Mesenchymal stem cell (in vitro differentiated cells and primary cell): ENCODE data around the gene DUSP5.

ENCODE experiments used
- DNase-seq: peaks from one replicate; pipeline ENCODE4 v3.0.0-alpha.2; 2013
- H2AFZ ChIP-seq: one replicate; pipeline ENCODE4 v1.6.1; 2013; ENCODE audit warnings: low read depth, mild to moderate bottlenecking, control low read depth, inconsistent platforms, low read length, moderate library complexity
- H2AK5ac ChIP-seq: 2 replicates; pipeline ENCODE4 v1.6.1; 2013; ENCODE audit warnings: low read length, moderate library complexity, mild to moderate bottlenecking, inconsistent platforms; ENCODE audit not compliant: severe bottlenecking
- H2BK120ac ChIP-seq: one replicate; pipeline ENCODE4 v1.6.1; 2013; ENCODE audit warnings: low read depth, mild to moderate bottlenecking, inconsistent platforms, low read length, moderate library complexity
- H2BK12ac ChIP-seq, 2 experiments: one replicate each; pipeline ENCODE4 v1.6.1; 2013; ENCODE audit warnings: inconsistent platforms in 2 of 2, low read length in 2 of 2, mild to moderate bottlenecking in 2 of 2, moderate library complexity in 2 of 2, control low read depth in 1 of 2
- H2BK15ac ChIP-seq: one replicate; pipeline ENCODE4 v1.6.1; 2013; ENCODE audit warnings: mild to moderate bottlenecking, low read depth, inconsistent platforms; ENCODE audit not compliant: poor library complexity, severe bottlenecking
- H2BK5ac ChIP-seq: 2 replicates; pipeline ENCODE4 v1.6.1; 2013; ENCODE audit warnings: low read depth, mild to moderate bottlenecking, low read length, control low read depth, inconsistent platforms; ENCODE audit not compliant: poor library complexity, severe bottlenecking
- H3K14ac ChIP-seq, 2 experiments: one replicate each; pipeline ENCODE4 v1.6.1; 2013; ENCODE audit warnings: inconsistent platforms in 2 of 2, low read length in 2 of 2, control low read depth in 1 of 2, mild to moderate bottlenecking in 1 of 2, moderate library complexity in 1 of 2
- H3K18ac ChIP-seq, 2 experiments: one replicate each; pipeline ENCODE4 v1.6.1; 2013; ENCODE audit warnings: inconsistent platforms in 2 of 2, low read length in 2 of 2, control low read depth in 1 of 2, low read depth in 1 of 2, mild to moderate bottlenecking in 1 of 2
- H3K23ac ChIP-seq, 2 experiments: one replicate each; pipeline ENCODE4 v1.6.1; 2013; ENCODE audit warnings: inconsistent platforms in 2 of 2, low read length in 2 of 2, mild to moderate bottlenecking in 2 of 2, moderate library complexity in 2 of 2, control low read depth in 1 of 2
- H3K27ac ChIP-seq: 2 replicates; pipeline ENCODE4 v1.5.1; 2013; ENCODE audit warnings: mild to moderate bottlenecking, moderate library complexity, low read length, control low read depth, inconsistent platforms; ENCODE audit not compliant: poor library complexity, severe bottlenecking
- H3K27me3 ChIP-seq, 2 experiments: 2 replicates each; pipeline versions ENCODE4 v1.6.1 to v1.7.0; 2013; ENCODE audit warnings: low read length in 2 of 2, mild to moderate bottlenecking in 2 of 2, moderate library complexity in 2 of 2, control low read depth in 1 of 2, inconsistent platforms in 1 of 2; ENCODE audit not compliant: control insufficient read depth in 1 of 2, insufficient read depth in 1 of 2
- H3K36me3 ChIP-seq, 2 experiments: 2 replicates each; pipeline versions ENCODE4 v1.6.1 to v1.7.0; 2013; ENCODE audit warnings: low read length in 2 of 2, control low read depth in 1 of 2, inconsistent platforms in 1 of 2, low read depth in 1 of 2, mild to moderate bottlenecking in 1 of 2; ENCODE audit not compliant: insufficient read depth in 2 of 2, control insufficient read depth in 1 of 2
- H3K4ac ChIP-seq, 2 experiments: one replicate each; pipeline ENCODE4 v1.6.1; 2013; ENCODE audit warnings: inconsistent platforms in 2 of 2, low read length in 2 of 2, mild to moderate bottlenecking in 2 of 2, moderate library complexity in 2 of 2, control low read depth in 1 of 2, low read depth in 1 of 2
- H3K4me1 ChIP-seq: 2 replicates; pipeline ENCODE4 v1.6.1; 2013; ENCODE audit warnings: low read depth, low read length, control low read depth; ENCODE audit not compliant: control insufficient read depth, insufficient read depth
- H3K4me2 ChIP-seq: 2 replicates; pipeline ENCODE4 v1.6.1; 2013; ENCODE audit warnings: low read length, mild to moderate bottlenecking, inconsistent platforms; ENCODE audit not compliant: poor library complexity, severe bottlenecking
- H3K4me3 ChIP-seq, 2 experiments: 2 replicates each; pipeline versions ENCODE4 v1.5.1 to v1.7.0; 2013; ENCODE audit warnings: low read length in 2 of 2, mild to moderate bottlenecking in 2 of 2, control low read depth in 1 of 2, low read depth in 1 of 2; ENCODE audit not compliant: insufficient read depth in 1 of 2
- H3K79me1 ChIP-seq: replicated peaks from 2 replicates; pipeline ENCODE4 v1.6.1; 2013; ENCODE audit warnings: mild to moderate bottlenecking, control low read depth, low read length, inconsistent platforms; ENCODE audit not compliant: poor library complexity, severe bottlenecking
- H3K9ac ChIP-seq: 2 replicates; pipeline ENCODE4 v1.7.0; 2013; ENCODE audit warnings: mild to moderate bottlenecking, low read length, moderate library complexity
- H3K9me3 ChIP-seq: 2 replicates; pipeline ENCODE4 v1.7.0; 2013; ENCODE audit warnings: mild to moderate bottlenecking, low read length; ENCODE audit not compliant: control insufficient read depth
- H4K8ac ChIP-seq: one replicate; pipeline ENCODE4 v1.6.1; 2013; ENCODE audit warnings: inconsistent platforms, mild to moderate bottlenecking, low read length, moderate library complexity
- H4K91ac ChIP-seq: one replicate; pipeline ENCODE4 v1.6.1; 2013; ENCODE audit warnings: mild to moderate bottlenecking, low read length, inconsistent platforms
- WGBS: methylation state at CpG from one replicate; pipeline ENCODE4 v1.1.7; 2013; ENCODE audit warnings: mixed read lengths; 5-methylcytosine and 5-hydroxymethylcytosine counted together

DUSP5 gene

DNA sequence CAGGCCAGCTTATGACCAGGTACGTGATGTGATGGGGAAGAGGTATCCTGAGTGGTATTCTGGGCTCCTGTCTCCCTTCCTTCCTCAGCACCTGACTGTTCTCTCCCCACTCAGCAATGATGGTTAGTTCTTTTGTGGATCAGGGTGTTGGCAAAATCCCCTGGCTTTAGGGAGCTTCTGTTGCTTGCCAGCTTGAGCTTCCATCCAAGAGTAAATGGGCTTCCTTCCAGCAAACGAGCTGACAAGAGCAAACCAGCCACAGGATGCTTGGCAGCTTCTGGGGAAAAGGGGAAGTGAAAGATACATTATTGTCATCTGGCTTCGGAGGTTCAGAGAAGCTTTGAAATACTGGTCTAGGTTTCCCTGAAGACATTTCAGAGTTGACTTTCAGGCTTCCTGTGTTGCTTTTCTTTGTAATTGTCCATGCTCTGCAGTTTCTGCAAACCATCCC, 5.2 kb downstream of the DUSP5 start:
- Histone ChIP-seq H3K4me2 (peak overlapping the region; percentile 38), H3K36me3 (peaks cover 25 to 54% of the 10 kb centered on the region in 2 experiments), H2BK5ac (peak overlapping the region; percentile 32), H3K79me1 (peaks cover 12% of the 10 kb centered on the region), H3K18ac (peak overlapping the region in 1 of 2 experiments; percentile 67), H2AK5ac (peak overlapping the region; percentile 85), H3K23ac (no peak overlapping the region), H2BK12ac (peak overlapping the region; percentile 29 to 96), H3K4me1 (peaks cover 15% of the 10 kb centered on the region), H3K4ac (peak overlapping the region in 1 of 2 experiments; percentile 68), H2BK15ac (peak overlapping the region; percentile 60), H3K9me3 (no peaks in the 10 kb centered on the region), H2BK120ac (no peak overlapping the region), H4K8ac (peak overlapping the region; percentile 82), H3K4me3 (peak overlapping the region in 1 of 2 experiments; percentile 97), H3K27ac (peak overlapping the region; percentile 45), H3K27me3 (no peaks in the 10 kb centered on the region), H3K14ac (peak overlapping the region in 1 of 2 experiments; percentile 77), H4K91ac (peak overlapping the region; percentile 85), H2AFZ (no peak overlapping the region), H3K9ac (peak overlapping the region; percentile 98)
- WGBS, result 41% methylated on average over 3 of the region's 3 CpGs
- DNase-seq, result peak; percentile 64

DNA sequence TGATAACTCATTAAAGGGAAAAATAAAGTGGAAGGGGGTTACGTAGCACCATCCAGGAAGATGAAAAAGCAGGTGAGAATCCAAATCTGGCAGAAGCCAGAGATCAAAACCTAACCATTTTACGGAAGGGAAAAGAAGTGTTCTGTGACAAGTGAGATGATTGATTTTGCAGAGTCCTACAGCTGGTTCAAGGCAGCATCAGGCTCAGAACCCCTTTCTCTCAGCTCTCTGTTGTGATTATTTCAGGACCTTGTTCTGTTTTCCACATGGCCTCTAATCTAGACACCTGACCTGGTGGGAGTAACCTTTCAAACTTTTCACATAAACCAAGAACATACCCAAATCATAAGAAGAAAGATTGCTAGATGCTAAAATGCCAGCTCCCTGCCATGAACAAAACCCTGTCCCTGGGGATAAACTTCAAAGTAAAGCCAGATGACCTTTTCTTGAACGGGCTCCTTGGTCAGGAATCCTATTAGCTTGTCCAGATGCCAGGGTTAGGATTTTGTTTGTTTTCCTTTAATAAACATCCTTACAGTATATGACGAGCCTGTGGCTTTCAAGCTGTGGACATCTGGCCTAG, 5.9 kb downstream of the DUSP5 start:
- no peak overlapping the region for H3K4me2 ChIP-seq
- H3K36me3 ChIP-seq, result peaks cover 30 to 62% of the 10 kb centered on the region in 2 experiments
- H2AFZ ChIP-seq, result no peak overlapping the region
- no peak for DNase-seq
- H3K27me3 ChIP-seq, result no peaks in the 10 kb centered on the region
- H2AK5ac ChIP-seq, result peak overlapping the region; percentile 32
- 36% methylated on average over 3 of the region's 4 CpGs for WGBS
- H3K4me3 ChIP-seq, result peak overlapping the region in 1 of 2 experiments; percentile 97
- no peak overlapping the region for H3K18ac ChIP-seq
- no peaks in the 10 kb centered on the region for H3K9me3 ChIP-seq
- peak overlapping the region; percentile 98 for H3K9ac ChIP-seq
- H3K23ac ChIP-seq, result no peak overlapping the region
- H3K4ac ChIP-seq, result no peak overlapping the region
- H2BK5ac ChIP-seq, result no peak overlapping the region
- H3K4me1 ChIP-seq, result peaks cover 15% of the 10 kb centered on the region
- peak overlapping the region in 1 of 2 experiments; percentile 45 for H2BK12ac ChIP-seq
- no peak overlapping the region for H3K14ac ChIP-seq
- no peak overlapping the region for H2BK120ac ChIP-seq
- no peak overlapping the region for H4K91ac ChIP-seq
- no peak overlapping the region for H2BK15ac ChIP-seq
- H3K27ac ChIP-seq, result no peak overlapping the region
- H4K8ac ChIP-seq, result no peak overlapping the region
- peaks cover 18% of the 10 kb centered on the region for H3K79me1 ChIP-seq

DNA sequence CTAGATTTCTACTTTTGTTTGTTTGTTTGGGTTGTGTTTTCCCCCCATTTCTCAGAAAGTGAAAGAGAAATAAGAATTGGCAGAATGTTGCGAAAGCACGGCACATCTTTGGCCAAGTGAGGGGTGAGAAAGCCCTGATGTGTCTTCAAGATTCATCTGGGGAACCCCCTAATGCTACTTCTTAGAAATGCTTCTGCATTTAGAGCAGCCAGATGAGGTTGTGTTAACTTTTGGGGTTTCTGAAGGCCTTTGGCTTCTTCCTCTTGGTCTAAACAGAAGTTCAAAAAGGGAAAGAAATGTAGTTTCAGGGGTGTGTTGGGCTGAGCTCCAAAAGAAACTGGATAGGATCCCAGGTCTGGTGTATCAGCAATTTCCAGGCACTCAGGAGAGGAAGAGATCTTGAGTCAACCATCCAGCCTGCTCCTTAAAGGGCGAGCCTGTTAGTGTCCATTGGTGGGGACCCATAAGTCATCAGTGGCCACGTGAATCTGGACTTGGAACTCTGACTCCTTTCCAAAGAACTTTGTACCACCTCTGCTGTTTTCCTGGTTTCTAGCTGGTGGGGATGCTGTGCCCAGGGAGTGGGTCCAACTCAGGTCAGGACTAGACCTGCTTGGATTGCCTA, 6.5 kb downstream of the DUSP5 start:
- peak overlapping the region; percentile 11 for H3K27ac ChIP-seq
- H4K8ac ChIP-seq, result peak overlapping the region; percentile 12
- H2BK15ac ChIP-seq, result peak overlapping the region; percentile 33
- no peak overlapping the region for H3K23ac ChIP-seq
- H3K4me3 ChIP-seq, result peak overlapping the region in 1 of 2 experiments; percentile 97
- H2AFZ ChIP-seq, result no peak overlapping the region
- H2BK120ac ChIP-seq, result no peak overlapping the region
- no peak overlapping the region for H2BK5ac ChIP-seq
- no peak overlapping the region for H4K91ac ChIP-seq
- H2AK5ac ChIP-seq, result peak overlapping the region; percentile 39
- no peak overlapping the region for H3K14ac ChIP-seq
- no peak overlapping the region for H3K4me2 ChIP-seq
- peaks cover 19% of the 10 kb centered on the region for H3K79me1 ChIP-seq
- peaks cover 32 to 68% of the 10 kb centered on the region in 2 experiments for H3K36me3 ChIP-seq
- no peak overlapping the region for H3K4ac ChIP-seq
- H3K27me3 ChIP-seq, result no peaks in the 10 kb centered on the region
- H3K4me1 ChIP-seq, result peaks cover 15% of the 10 kb centered on the region
- DNase-seq, result peak; percentile 96
- peak overlapping the region in 1 of 2 experiments; percentile 19 for H3K18ac ChIP-seq
- H3K9ac ChIP-seq, result peak overlapping the region; percentile 98
- WGBS, result 71% methylated on average over 3 of the region's 4 CpGs
- H2BK12ac ChIP-seq, result no peak overlapping the region
- no peaks in the 10 kb centered on the region for H3K9me3 ChIP-seq

DNA sequence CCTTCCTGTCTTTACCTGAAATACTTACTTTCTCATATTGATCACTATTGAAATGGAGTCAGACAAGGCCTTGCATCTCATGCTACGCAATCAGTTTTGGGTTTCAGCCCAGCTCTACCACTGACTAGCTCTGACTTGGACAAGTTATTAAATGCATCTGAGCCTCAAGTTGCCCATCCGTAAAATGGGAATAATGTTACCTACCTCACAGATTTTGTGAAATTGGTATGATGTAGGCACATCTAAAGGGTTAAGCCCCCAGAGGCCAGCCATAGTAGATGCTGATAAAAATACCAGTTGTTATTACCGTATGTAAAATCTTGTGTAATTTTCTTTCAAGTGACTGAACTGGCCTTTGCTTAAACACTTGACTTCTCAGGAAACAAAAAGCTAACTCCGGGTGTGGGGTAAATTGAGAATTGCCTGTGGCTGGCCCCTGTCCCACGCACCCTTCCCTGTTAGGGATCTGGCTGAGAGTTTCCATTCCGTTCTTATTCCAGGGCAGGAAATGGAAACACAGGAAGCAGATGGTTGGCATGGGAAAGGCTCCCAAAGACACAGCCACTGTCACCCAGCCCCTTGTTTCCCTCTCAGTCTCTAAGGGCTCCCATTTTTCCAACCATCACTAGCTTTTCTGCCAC, 7.5 kb downstream of the DUSP5 start:
- Histone ChIP-seq H3K4me2 (no peak overlapping the region), H4K91ac (no peak overlapping the region), H4K8ac (no peak overlapping the region), H3K9ac (peak overlapping the region; percentile 98), H3K36me3 (peaks cover 42 to 70% of the 10 kb centered on the region in 2 experiments), H3K27ac (no peak overlapping the region), H2BK12ac (peak overlapping the region in 1 of 2 experiments; percentile 4), H3K9me3 (no peaks in the 10 kb centered on the region), H3K4ac (no peak overlapping the region), H2AFZ (no peak overlapping the region), H2BK120ac (no peak overlapping the region), H3K14ac (no peak overlapping the region), H3K4me1 (peaks cover 13% of the 10 kb centered on the region), H2BK5ac (no peak overlapping the region), H3K23ac (no peak overlapping the region), H2AK5ac (no peak overlapping the region), H3K4me3 (peak overlapping the region in 1 of 2 experiments; percentile 97), H2BK15ac (no peak overlapping the region), H3K27me3 (no peaks in the 10 kb centered on the region), H3K79me1 (peaks cover 23% of the 10 kb centered on the region), H3K18ac (no peak overlapping the region)
- WGBS, result 89% methylated on average over 6 of the region's 6 CpGs
- DNase-seq, result no peak
